ENCODE data around the gene SMNDC1.

GRCh38 chr10:110346914-110347313 is 42.2 kb upstream of the SMNDC1 start:
- no peak for TF ChIP-seq POLR2AphosphoS5 (IDR thresholded peaks at IDR 0.05)
- no peak for TF ChIP-seq POLR2A (IDR thresholded peaks at IDR 0.05)
